GM12873 (cell line): Measurements from ENCODE around the gene ARHGEF7.

ENCODE experiments used
- CTCF ChIP-seq: IDR thresholded peaks from 2 replicates; pipeline ENCODE4 v1.5.1; 2012; ENCODE audit warnings: low read depth, mild to moderate bottlenecking, moderate library complexity, low read length, control low read depth; ENCODE audit not compliant: insufficient read depth; ENCODE audit errors: missing control alignments

The ARHGEF7 gene

GRCh38 chr13:111120913-111121312 is 5.8 kb downstream of the ARHGEF7 start:
- no peak for TF ChIP-seq CTCF

GRCh38 chr13:111121506-111121905 is 6.4 kb downstream of the ARHGEF7 start:
- TF ChIP-seq CTCF: no peak

- TF ChIP-seq CTCF: no peak
Observed at GRCh38 chr13:111122056-111122455, 6.9 kb downstream of the ARHGEF7 start.

- no peak for TF ChIP-seq CTCF
Observed at GRCh38 chr13:111122631-111123030, 7.5 kb downstream of the ARHGEF7 start.

- no peak for TF ChIP-seq CTCF
Observed at GRCh38 chr13:111123221-111123620, 8.1 kb downstream of the ARHGEF7 start.

GRCh38 chr13:111123649-111124048 is 8.5 kb downstream of the ARHGEF7 start:
- TF ChIP-seq CTCF: no peak

GRCh38 chr13:111126509-111126908 is 11.4 kb downstream of the ARHGEF7 start:
- TF ChIP-seq CTCF: no peak

GRCh38 chr13:111129465-111130115 is 14.5 kb downstream of the ARHGEF7 start:
- no peak for TF ChIP-seq CTCF
